Measurements from ENCODE around the gene FRZB.

DNA sequence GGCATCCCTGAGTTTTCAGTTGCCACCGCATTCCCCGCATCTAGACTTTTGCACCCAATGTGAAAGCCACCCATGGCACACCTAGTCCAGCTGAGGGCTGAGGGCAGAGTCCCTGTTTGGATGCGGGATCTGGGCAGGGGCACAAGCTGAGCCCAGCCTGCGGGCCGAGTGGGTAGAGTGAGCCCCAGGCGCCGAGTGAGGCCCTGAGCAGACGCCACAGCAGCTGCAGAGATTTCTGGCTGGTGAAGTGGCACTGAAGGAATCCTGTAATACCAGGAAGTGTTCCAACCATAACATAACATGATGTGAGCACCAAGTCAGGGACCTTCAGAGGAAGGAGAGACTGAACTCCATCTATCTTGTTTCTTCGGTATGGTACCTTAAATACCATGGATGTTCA lies 27.7 kb upstream of the FRZB start:
- TF ChIP-seq ISL1 (CRISPR knock-in tag; IDR thresholded peaks at IDR 0.05) = no peak
- TF ChIP-seq CSDC2 (CRISPR knock-in tag; IDR thresholded peaks at IDR 0.05) = no peak
- no peak for TF ChIP-seq ZFP30 (CRISPR knock-in tag; IDR thresholded peaks at IDR 0.05)
- TF ChIP-seq TCF4 (CRISPR knock-in tag; IDR thresholded peaks at IDR 0.05; ENCODE audit: borderline replicate concordance) = no peak
- no peak for TF ChIP-seq ARNTL (CRISPR knock-in tag; IDR thresholded peaks at IDR 0.05; ENCODE audit: borderline replicate concordance, low read depth)

Measured in SK-N-SH treated with all-trans-retinoic acid at 6 μM for 48 hours (cell line).